ENCODE measurements around the gene ILF2.

DNA sequence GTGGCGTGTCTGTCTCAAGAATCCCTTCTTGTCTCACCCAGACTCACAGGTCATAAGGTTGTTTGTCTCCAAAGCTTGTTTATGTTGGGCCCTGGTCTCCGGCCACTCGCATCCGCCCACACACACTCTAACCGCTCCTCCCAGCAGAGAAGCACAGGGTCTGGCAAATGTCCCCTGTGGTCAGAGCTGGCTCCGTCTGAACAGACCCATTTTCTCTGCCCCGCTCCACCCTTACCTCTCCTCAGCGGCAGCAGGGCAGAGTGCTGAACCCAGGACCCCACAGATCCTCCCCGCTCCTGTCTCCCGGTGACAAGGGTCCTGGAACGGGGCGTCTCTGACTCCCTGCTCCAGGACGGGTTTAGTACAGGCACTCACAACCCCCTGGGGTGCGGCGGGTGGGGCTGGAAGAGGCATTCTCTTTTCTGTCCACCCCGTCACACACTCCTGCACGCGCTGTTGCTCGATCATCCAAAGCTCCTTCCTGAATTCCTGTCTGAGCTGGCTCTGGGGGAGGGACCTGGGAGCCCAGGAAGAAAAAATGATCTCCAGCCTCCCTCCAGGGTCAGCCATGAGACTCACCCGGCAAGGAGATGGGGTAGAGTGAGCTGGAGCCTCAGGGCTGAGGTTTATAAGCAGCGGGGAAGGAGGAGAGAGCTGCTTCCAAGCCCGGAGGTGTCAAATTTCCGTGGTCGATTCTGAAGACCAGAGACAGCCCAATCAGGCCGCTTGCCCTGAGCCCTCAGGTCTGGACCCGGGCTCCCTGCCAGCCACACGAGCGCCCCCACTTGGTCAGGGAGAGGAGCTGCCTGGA lies 43.7 kb downstream of the ILF2 start, which contains the start of gene S100A13:
- TF ChIP-seq CTCF (IDR thresholded peaks at IDR 0.05) = peak in 3 of 4 experiments; percentile 11 to 67 (median 18)
- TF ChIP-seq POLR2A (IDR thresholded peaks at IDR 0.05) = peak; percentile 41

Measured in prostate gland (tissue), 2 donors.